HG03064 (cell line): ENCODE measurements around the gene MYO1E.
"Not testable (repeated sequence)": the region's sequence is repeated elsewhere in the genome, so short reads cannot be mapped to it uniquely, and the experiment has no call there.

Experiments used
- ATAC-seq: cut with Tn5 transposase; IDR thresholded peaks from one replicate; pipeline ENCODE4 v1.9.1; 2021; ENCODE audit warnings: low read depth; ENCODE audit not compliant: unreplicated experiment

MYO1E gene

DNA sequence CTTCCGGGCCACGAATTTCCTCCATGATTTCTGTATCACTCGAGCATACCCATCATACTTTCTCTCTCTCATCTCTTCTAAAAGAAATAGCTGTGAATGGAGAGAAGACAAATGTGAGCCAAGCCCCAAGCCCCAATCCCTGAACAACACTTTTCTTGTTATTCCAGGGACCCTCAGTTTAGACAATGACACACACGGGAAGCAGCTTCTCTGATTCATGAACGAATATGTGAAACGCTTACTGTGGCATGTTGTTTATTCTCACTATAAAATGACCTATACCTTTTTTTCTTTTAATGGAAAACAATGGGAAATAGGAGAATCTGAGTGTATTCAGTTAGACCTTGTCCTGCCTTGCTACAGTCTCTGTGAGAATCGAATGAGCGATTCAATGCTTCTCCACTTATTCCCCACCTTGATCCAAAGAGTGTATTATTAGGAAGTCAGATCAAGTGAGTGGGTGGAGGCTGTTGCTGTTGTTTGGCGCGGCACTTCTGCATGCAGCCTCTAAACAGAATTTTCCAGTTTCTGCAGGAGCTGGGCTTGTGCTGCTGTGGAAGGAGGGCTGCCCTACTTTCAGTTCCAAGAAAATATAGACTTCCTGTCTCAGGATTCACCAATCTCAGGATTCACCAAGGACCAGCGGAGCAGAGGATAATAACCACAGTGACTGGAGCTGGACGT, 198.4 kb downstream of the MYO1E start:
- ATAC-seq = no peak

DNA sequence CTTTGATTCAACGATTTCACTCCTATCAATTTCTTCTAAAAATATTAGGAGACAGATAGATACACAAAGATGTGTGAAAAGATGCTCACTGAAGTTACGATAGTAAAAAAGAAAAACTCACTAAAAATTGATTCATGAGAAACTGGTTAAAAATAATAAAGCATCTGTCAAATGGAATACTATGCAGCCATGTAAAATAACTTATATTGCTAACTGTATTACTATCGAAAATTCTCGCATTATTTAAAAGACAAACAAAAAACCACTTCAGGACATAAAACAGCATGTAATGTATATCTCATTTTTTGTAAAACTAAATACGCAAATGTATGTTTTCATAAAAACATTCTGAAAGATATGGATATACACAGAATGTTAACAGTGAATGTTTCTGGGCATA, 199.5 kb downstream of the MYO1E start:
- no peak for ATAC-seq

GRCh38 chr15:59172289-59172901, 200.3 kb downstream of the MYO1E start:
- no peak for ATAC-seq

DNA sequence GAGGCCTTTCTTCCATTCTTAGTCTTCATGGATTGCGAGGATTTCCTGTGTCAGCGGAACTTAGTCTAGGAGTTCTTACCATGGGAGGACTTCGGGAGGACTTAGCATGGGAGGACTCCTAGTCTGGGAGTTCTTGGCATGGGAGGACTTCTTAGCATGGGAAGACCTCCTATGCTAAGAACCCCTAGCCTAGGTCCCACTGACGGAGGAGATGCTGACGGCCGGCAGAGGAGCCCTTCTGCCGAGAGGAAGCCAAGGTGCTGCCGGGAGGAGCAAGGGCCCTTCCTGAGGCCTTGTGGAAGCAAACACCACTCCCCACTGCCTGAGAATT, 201.6 kb downstream of the MYO1E start:
- ATAC-seq = no peak

- no peak for ATAC-seq
Observed at GRCh38 chr15:59170295-59171066, 202.2 kb downstream of the MYO1E start.

- ATAC-seq = no peak
Observed at GRCh38 chr15:59169251-59169708, 203.4 kb downstream of the MYO1E start.

DNA sequence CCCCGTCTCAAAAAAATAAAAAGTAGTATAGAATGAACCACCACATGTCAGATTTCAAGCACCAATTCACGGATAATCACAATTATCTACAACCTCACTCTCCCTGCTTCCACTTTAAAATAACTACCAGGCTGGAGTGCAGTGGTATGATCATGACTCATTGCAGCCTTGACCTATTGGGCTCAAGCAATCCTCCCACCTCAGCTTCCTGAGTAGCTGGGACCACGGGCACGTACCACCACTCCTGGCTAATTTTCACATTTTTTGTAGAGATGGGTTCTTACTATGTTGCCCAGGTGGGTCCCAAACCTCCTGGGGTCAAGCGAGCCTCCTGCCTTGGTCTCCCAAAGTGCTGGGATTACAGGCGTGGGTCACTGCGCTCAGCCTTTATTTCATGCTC, 204.1 kb downstream of the MYO1E start:
- no peak for ATAC-seq

GRCh38 chr15:59166601-59167265, 205.9 kb downstream of the MYO1E start:
- ATAC-seq = no peak

GRCh38 chr15:59166166-59166565, 206.5 kb downstream of the MYO1E start:
- no peak for ATAC-seq

DNA sequence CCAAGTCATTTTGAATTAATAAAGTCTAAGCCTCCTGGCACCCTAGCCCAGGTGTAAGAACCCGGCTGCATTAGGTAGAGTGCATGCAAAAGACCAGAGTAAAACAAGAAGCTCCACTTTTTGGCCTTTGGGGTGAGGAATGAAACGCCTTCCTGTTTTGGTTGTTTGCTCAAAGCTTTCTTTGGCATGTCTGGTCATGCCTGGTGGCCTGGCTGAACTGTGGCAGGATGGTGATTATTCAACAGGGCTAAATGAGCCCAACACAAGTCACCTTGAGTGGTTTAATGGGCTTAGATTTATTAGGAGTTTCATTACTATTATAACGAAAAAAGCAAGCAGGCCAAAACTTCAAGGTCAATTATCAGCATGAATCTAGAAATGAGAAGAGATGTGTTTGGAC, 206.9 kb downstream of the MYO1E start:
- ATAC-seq = no peak

- not testable (repeated sequence) for ATAC-seq
Observed at GRCh38 chr15:59162080-59162479, 210.6 kb downstream of the MYO1E start.

DNA sequence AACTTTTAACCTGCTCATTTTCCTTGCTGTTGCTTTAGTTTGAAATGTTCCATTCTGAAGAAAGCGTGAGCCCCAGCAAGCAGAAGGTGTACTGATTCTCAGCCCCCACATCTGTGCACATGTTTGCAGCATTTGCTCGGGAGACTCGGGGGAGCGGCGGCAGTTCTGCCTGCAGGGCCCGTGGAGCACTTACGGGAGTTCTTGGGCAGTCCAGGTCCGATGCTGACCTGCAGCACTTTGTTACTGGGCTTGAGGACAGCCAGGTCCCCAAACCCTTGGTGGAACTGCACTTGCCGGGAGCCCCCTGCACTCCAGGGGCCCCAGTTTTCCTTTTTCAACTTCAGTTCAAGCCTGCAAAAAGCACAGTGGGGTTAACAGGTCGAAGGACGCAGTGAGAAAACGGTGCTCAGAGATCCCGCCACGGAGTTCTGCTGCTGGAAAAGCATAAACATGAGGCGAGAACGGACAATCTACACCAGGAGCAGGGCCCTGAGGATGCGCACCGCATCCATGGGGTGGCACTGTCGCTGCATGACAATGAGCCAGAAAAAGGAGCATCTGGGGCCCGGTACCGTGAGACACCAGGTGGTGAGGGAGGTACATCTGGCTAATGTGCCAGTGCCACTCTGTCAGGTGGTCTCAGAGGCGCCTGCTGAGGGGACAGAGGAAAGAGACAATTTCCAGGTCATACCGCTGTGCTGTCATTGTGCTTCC, 211.6 kb downstream of the MYO1E start:
- no peak for ATAC-seq

DNA sequence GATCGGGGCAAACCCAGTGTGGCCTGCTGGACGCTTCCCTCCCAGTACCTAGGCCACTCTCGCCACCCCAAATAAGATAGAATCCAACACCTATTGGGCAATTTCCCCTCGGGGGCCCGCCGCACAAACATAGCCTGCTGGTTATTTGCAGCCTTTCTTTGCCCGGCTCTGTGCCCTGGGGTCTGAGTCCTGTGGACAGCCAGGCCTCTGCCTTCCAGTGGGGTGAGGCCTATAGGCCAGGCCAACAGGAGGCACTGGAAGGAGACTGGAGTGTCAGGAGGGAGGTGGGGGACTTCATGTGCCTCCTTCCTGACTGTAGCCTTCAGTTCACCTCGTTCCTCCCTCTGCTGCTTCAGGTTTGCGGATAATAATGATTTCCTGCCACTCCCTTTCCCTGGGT, 213.5 kb downstream of the MYO1E start:
- ATAC-seq = no peak

DNA sequence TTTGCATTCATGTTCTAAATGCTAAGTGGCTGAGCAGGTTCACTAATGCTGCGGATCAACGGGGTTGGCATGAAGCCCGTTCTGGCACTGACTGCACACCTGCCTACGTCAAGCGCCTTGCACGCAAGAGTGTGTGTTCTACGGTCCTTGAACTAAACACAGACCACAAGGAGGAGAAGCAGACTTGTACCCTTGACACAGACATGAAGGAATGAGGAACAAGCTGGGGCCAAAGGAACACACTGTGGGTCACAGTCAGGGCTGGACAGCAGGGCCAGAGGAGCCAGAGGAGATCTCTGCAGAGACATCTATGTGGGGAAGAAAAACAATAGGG, 214.0 kb downstream of the MYO1E start:
- no peak for ATAC-seq

- ATAC-seq = no peak
Observed at GRCh38 chr15:59157840-59158700, 214.6 kb downstream of the MYO1E start.

- no peak for ATAC-seq
Observed at GRCh38 chr15:59157396-59157795, 215.3 kb downstream of the MYO1E start.

DNA sequence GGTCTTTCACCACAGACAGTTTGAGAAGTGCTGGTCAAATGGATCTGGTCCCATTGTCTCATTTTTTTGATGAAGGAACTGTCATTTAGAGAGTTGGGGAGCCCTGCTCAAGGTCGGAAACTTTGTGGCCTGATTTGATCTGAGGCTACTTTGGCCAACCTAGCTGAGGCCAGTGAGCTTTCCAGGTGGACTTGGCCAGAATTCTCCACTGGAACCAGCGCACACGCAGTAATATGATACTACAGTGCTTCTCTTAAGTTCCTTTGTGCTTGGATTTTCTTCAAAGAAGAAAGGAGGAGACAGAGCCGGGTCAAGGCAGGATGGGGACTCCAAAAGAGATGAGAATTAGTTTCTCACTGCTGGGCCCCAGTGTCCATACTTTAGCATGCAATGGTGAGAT, 217.2 kb downstream of the MYO1E start:
- no peak for ATAC-seq

- no peak for ATAC-seq
Observed at GRCh38 chr15:59154243-59154642, 218.4 kb downstream of the MYO1E start.

DNA sequence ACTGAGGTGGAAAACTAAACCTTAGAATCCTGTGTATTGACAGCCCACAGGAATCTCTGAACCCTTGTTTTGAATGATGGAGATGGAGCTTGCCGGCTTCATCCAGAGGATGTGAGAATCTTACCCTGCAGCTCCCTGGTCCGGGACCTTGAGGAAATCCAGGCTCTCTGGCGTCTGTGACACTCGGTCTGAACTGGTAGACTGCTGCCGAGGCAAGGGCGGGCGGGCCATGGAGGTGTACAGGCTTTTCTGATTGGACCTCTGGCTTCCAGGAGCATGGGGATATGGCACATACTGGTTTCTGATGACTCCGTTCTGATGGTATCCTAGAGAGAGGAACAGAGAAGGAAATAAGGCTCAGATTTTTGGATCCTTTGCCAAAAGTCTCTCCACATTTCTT, 219.2 kb downstream of the MYO1E start:
- no peak for ATAC-seq
